Activated CD4-positive, alpha-beta T cell treated with anti-CD3 and anti-CD28 coated beads for 1 hour (primary cell): ENCODE measurements around the gene TXNL4A.

ENCODE experiments used
- DNase-seq: peaks from one replicate; pipeline ENCODE4 v3.0.0-alpha.2; 2020

Gene TXNL4A

GRCh38 chr18:79991494-79991893 lies 3.1 kb upstream of the TXNL4A start:
- no peak for DNase-seq

GRCh38 chr18:79989195-79989497 lies 783 bp upstream of the TXNL4A start:
- DNase-seq, result no peak

- DNase-seq, result peak; percentile 47
These were observed 302 bp downstream of the TXNL4A start for GRCh38 chr18:79988071-79988450.

DNA sequence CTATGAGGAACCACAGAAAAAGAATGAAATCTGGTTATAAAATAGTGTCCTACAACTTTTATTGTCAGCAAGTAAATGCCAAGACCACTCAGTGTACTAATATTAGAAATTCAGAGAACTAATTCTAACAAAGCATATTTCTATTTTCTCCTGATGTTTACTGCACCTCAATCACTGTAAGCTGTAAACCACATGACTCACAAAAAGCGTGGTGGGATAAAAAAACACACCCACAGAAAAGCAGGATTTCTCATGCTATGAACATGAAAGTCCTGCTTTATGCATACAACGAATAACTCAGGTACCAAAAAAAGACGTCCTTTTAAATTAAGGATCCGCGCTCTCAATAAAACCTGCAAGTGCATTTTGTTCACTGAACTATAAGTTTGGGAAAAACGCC lies 797 bp downstream of the TXNL4A start:
- no peak for DNase-seq

- DNase-seq, result no peak
These were observed 1.6 kb downstream of the TXNL4A start for GRCh38 chr18:79986726-79987125.

DNA sequence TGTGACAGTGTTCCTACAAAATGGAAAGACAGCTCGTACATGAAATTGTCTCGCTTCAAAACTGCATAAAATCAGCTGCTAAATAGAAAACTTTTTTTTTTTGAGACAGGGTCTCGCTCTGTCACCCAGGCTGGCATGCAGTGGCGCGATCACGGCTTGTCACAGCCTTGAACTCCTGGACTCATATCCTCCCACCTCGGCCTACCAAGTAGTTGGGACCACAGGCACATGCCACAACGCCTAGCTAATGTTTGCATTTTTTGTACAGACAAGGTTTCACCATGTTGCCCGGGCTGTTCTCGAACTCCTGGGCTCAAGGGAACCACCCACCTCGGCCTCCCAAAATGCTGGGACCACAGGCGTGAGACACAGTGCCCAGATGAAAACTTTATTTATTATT lies 3.2 kb downstream of the TXNL4A start:
- no peak for DNase-seq

DNA sequence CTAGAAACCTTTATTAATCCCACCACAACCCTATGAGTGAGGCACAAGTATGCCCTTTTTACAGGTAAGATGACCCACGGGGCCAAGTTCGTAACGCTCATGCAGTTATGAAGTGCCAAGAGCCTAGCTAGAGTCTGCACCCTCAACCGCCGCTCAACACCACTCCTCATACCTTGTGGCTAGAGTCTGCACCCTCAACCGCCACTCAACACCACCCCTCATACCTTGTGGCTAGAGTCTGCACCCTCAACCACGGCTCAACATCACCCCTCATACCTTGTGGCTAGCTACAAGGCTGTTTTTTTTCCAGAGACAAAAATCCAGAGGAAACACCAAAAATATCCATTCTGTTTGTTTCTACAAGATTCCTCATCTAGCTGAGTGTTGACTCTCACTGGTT lies 4.6 kb downstream of the TXNL4A start:
- DNase-seq, result no peak

DNA sequence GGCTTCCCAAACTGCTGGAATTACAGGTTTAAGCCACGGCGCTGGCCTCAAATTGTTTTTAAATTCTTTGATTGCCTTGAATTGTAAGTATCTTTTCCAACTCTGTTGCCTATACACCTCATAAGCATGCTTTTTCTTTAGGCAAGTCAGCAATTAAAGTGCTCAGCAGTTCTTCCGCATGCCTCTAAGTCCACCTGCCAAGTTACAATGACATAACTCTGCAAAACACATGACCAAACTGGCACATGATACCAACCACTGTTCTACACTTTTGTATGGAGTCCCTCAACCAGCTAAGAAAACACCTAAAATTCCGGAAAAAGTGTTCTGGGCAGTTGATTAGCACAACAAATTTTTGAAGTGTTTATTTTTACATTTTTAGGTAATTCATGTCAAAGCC lies 5.1 kb downstream of the TXNL4A start:
- DNase-seq, result no peak

- DNase-seq, result no peak
These were observed 5.6 kb downstream of the TXNL4A start for GRCh38 chr18:79982736-79983135.

DNA sequence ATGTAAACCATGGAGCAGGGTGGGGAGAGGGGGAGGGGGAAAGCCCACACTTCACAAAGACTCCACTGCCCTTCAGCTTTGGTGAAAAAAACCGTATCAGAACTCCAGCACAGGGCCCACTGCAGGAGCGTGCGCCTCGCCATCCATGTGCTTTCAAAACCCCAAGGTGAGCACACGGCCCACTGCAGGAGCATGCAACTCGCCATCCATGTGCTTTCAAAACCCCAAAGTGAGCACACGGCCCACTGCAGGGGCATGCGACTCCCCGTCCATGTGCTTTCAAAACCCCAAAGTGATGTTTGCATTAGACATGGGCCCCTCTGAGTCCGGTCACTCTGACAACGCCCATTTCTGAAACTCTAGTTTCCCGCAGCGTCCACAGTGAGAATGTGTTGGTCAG lies 7.8 kb downstream of the TXNL4A start:
- DNase-seq, result no peak

- DNase-seq, result no peak
These were observed 8.5 kb downstream of the TXNL4A start for GRCh38 chr18:79979843-79980242.

DNA sequence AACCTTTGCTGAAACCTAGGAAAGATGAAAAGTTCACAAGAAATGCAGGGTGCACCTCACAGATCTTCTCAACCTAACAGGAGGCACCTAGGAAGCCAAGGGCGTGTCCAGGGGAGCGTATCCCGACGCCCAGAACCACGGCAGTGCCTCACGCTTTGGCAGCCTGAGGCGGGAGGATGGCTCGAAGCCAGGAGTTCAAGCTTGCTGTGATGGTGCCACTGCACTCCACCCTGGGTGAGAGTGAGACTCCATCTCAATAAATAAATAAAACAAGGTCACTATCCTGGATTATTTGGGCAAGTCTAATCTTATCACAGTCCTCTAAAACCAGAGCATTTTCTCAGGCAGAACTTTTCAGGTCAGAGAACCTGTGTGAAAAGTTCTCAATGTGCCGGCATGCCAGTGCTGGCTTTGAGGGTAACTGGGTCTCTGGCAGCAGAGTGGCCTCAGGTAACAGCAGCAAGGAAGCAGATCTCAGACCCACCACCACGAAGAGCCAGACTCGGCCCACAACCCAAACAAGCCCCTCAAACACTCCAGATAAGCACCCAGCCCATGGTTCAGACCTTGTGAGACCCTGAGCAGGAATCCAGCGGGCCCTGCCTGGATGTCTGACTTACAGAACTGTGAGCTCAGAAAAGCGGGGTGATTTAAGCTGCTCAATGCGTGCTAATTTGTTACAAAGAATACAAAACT lies 12.2 kb downstream of the TXNL4A start:
- no peak for DNase-seq

DNA sequence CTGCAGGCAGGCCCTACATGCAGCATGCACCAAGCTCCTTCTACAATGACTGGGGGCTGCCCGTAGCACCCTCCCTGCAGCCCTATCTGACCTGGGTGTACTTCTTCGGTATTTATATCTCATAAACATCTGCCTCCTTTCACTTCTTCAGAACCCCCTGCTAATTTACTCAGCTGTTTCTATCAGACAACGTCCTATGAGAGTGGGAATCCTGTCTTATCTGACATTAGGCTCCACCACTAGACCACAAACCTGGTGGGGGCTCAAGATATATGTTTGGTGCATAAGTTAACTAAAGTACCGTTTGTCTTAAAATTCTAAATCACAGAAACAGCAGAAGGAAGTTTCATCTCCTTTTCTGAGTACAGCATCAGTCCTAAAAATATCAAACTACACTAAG lies 13.3 kb downstream of the TXNL4A start:
- no peak for DNase-seq

GRCh38 chr18:79974025-79974654 lies 14.2 kb downstream of the TXNL4A start:
- DNase-seq, result no peak

- DNase-seq, result no peak
These were observed 14.8 kb downstream of the TXNL4A start for GRCh38 chr18:79973517-79973916.

GRCh38 chr18:79972720-79973119 lies 15.6 kb downstream of the TXNL4A start:
- DNase-seq, result no peak

DNA sequence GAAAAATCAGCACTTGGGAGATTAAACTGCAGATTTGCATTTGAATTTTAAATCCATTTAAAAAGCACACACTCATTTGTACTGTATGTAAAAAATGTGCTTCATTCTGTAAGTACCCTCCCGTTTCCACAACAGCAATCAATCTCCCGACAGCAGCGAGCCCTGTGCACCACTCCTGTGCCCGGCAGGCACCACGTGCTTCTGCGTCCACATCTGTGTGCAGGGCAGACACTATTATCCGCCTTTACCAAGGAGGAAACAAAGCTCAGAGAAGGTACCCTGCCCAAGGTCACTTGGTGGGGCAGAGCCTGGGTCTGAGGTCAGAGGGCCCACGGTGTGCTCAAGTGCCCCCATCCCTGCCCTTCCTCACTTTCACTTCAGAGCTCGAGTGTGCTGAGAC lies 16.4 kb downstream of the TXNL4A start:
- no peak for DNase-seq

- DNase-seq, result no peak
These were observed 17.0 kb downstream of the TXNL4A start for GRCh38 chr18:79971211-79971952.

GRCh38 chr18:79970419-79971133 lies 17.8 kb downstream of the TXNL4A start:
- no peak for DNase-seq

DNA sequence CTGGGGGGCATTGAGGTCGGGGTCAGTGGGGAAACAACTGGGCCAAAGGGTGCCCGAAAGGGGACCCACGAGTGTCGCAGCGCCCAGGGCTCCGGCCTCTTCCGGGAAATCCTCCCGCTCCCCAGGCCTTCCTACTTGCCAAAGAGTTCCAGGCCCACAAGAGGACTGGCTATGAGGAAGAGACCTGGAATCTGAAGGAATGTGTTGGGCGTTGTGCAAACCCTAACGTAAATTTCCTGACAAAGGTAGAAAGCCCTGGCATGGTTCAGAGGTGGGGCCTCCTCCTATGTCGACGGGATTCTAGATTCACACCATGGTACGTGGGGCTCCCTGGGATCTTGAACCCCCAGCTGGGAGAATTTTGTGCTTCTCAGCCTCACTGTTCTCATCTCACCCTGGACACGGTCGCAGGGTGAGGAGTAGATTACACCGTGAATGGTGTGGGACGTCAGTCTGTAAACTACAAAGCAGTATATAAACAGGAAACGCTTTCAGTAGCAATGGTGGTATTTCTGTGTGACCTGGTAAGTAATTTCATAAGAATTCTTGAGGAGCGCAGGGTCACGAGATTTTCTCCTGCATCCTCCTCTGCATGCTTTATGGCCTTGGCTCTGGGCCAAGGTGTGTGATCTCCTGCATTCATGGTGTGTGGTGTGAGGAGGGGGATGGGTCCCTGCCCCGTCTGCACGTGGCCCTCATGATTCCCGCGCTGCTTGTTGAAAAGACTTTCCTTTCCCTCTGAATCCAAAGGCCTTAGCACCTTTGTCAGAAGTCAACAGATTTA lies 23.1 kb downstream of the TXNL4A start:
- DNase-seq, result no peak

DNA sequence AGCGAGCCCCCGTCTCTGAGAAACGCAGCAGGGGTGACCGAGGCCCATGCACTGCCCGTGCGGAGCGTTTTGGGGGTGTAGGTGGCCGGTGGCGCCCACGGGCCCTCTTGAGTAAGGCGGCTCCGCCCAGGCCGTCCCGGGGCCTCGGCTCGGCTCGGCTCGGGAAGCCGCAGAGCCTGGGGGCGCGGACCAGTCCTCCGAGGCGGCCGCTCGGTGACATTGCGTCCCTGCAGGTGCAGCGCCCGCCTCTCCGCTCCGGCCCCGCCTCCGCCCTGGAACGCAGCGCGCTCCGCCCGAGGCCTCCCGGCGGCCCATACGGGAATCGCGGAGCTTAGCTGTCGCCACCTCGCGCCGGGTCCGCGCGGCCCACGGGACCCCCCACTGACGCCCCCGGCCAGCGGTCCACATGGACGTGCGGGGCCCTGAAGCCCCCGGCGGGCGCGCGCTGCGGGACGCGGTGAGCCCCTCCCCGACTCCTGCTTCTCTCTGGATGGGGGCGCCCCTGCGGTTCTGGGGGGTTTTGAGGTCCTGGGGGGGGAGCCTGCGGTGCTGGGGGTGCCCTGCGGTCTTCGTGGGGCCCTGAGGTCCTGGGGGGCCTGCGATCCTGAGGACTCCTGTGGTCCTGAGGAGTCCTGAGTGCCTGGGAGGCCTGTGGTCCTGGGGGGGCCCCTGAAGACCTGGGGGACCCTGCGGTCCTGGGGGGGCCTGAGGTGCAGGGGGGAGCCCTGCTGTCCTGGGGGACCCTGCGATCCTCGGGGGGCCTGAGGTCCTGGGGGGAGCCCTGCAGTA lies 23.8 kb downstream of the TXNL4A start, which contains the start of gene HSBP1L1:
Gene HSBP1L1, plus strand, starts transcription at position 314 of the 789 bp plus-strand sequence. Its CDS starts 93 bp downstream, at position 407.
- peak; percentile 58 for DNase-seq
